PFSK-1 (cell line): ENCODE data around the gene ZNF24.

Experiments
- FOXP2 ChIP-seq: optimal IDR thresholded peaks from 2 replicates; pipeline ENCODE3; 2011; ENCODE audit warnings: borderline replicate concordance, control low read depth, inconsistent platforms; ENCODE audit not compliant: insufficient read depth; ENCODE audit errors: extremely low read length, extremely low read depth
- POLR2AphosphoS5 ChIP-seq: IDR thresholded peaks from 2 replicates; pipeline ENCODE4 v1.6.1; 2012; ENCODE audit warnings: low read depth, mild to moderate bottlenecking, control low read depth, low read length, moderate library complexity
- SIN3A ChIP-seq: IDR thresholded peaks from 2 replicates; pipeline ENCODE4 v1.6.1; 2012; ENCODE audit warnings: mild to moderate bottlenecking, low read length, moderate library complexity, borderline replicate concordance; ENCODE audit not compliant: insufficient read depth
- TAF1 ChIP-seq: IDR thresholded peaks from 2 replicates; pipeline ENCODE4 v1.6.1; 2012; ENCODE audit warnings: low read length, control low read depth, borderline replicate concordance; ENCODE audit not compliant: insufficient read depth
- TF ChIP-seq, protein P1 (sequence below), 2 experiments: IDR thresholded peaks; 2 replicates each; pipeline versions ENCODE4 v1.6.1 to v1.8.0; 2011 to 2012; ENCODE audit warnings: low read depth in 2 of 2, low read length in 2 of 2, control low read depth in 1 of 2, inconsistent platforms in 1 of 2, mild to moderate bottlenecking in 1 of 2, moderate library complexity in 1 of 2; ENCODE audit not compliant: insufficient read depth in 1 of 2

Gene ZNF24

DNA sequence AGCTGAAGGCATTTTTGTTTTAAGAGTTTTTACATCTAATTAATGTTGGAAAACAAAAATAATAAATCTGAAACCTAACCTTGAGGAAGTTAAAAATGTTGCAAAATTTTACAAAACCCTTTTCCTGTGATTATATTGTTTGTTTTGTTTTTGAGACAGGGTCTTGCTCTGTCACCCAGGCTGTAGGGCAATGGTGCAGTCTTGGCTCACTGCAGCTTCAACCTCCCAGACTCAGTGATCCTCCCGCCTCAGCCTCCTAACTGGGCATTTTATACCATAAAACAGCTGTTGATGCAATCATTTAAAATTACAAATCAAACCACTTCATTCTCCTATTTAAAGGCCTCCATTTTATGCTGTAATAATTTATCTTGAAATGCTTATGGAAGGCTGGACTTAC is 1.7 kb upstream of the ZNF24 start:
- no peak for TF ChIP-seq POLR2AphosphoS5
- no peak for TF ChIP-seq SIN3A
- TF ChIP-seq FOXP2 = no peak
- TF ChIP-seq TAF1 = no peak
- TF ChIP-seq, protein P1, sequence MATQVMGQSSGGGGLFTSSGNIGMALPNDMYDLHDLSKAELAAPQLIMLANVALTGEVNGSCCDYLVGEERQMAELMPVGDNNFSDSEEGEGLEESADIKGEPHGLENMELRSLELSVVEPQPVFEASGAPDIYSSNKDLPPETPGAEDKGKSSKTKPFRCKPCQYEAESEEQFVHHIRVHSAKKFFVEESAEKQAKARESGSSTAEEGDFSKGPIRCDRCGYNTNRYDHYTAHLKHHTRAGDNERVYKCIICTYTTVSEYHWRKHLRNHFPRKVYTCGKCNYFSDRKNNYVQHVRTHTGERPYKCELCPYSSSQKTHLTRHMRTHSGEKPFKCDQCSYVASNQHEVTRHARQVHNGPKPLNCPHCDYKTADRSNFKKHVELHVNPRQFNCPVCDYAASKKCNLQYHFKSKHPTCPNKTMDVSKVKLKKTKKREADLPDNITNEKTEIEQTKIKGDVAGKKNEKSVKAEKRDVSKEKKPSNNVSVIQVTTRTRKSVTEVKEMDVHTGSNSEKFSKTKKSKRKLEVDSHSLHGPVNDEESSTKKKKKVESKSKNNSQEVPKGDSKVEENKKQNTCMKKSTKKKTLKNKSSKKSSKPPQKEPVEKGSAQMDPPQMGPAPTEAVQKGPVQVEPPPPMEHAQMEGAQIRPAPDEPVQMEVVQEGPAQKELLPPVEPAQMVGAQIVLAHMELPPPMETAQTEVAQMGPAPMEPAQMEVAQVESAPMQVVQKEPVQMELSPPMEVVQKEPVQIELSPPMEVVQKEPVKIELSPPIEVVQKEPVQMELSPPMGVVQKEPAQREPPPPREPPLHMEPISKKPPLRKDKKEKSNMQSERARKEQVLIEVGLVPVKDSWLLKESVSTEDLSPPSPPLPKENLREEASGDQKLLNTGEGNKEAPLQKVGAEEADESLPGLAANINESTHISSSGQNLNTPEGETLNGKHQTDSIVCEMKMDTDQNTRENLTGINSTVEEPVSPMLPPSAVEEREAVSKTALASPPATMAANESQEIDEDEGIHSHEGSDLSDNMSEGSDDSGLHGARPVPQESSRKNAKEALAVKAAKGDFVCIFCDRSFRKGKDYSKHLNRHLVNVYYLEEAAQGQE (IDR thresholded peaks at IDR 0.05; ENCODE audit: insufficient read depth in 1 of 2, low read depth in 2 of 2, low read length in 2 of 2) = no peak

DNA sequence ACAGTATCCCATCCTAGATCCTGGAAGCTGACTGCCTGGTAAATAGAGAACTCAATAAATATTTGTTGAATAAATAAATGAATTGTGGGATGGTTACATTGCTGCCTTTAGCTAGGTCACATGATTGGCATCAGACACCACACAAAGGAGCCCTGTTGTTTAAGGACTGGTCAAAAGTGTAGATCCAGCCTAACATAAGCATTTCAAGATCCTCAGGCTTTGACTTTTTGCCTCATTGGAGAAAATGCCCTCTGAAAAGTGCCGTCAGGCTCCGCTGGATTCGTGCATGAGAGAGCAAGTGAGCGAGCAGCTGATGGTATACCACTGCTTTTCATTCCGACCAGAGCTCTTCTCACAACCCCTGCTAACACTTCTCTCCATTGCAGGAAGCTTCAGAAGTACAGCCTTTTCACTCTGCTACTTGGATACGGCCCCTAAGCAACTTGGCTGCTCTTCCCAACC is 1.3 kb upstream of the ZNF24 start:
- TF ChIP-seq POLR2AphosphoS5 (no peak), FOXP2 (no peak), TAF1 (no peak), SIN3A (no peak)
- TF ChIP-seq, protein P1 (IDR thresholded peaks at IDR 0.05; ENCODE audit: insufficient read depth in 1 of 2, low read depth in 2 of 2, low read length in 2 of 2) = no peak

DNA sequence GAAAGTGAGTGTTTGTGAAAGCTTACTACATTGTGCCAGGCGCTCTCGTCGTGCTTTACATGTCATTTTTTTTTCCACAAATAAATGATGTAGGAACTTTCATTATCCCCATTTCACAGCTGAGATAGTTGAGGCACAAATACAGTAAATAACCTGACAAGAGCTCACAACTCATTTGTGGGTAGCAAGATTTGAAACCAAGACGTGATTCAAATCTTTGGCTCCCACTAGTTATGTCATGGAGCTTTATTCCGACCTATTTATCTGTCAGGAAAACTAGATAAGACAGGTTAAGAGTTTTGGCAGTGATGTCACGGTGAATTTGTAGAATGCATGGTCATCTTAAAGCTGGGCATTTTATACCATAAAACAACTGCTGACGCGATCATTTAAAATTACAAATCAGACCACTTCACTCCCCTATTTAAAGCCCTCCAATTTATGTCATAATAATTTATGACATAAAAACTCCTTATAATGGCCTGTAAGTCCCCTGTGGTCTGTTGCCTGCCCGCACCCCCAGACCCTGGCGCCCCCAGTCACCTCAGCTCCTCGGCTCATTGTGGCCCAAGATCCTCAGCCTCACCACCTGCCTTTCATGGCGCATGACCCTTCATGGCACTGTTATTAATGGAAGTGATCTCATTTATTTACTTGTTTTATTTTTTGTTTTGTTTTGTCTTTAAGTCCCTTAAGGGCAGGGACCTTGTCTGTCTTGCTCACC is 678 bp upstream of the ZNF24 start:
- TF ChIP-seq POLR2AphosphoS5 (no peak), TAF1 (no peak), SIN3A (no peak), FOXP2 (no peak)
- TF ChIP-seq, protein P1 (IDR thresholded peaks at IDR 0.05; ENCODE audit: insufficient read depth in 1 of 2, low read depth in 2 of 2, low read length in 2 of 2) = no peak

DNA sequence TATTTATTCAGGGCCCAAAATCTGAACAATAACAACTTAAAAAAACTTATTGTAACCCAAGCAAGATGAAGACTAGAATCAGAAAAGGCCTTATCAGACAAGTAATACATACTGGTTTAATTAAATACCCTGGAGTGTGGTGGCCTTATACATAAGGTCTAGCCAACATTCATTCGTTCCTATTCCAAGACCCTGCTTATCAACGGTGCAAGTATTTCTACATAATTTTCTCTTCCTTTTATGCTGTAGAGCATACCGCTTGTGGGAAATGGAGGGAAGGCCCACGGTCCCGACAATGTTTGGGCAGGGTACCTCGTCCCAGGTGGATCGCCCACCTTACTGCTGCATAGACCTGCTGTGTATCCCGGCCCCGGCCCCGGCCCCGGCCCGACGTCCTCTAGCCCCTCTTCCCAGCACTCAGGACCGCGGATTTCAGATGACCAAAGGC is 708 bp downstream of the ZNF24 start:
- TF ChIP-seq, protein P1 (IDR thresholded peaks at IDR 0.05; ENCODE audit: insufficient read depth in 1 of 2, low read depth in 2 of 2, low read length in 2 of 2) = no peak
- no peak for TF ChIP-seq FOXP2
- TF ChIP-seq TAF1 = no peak

DNA sequence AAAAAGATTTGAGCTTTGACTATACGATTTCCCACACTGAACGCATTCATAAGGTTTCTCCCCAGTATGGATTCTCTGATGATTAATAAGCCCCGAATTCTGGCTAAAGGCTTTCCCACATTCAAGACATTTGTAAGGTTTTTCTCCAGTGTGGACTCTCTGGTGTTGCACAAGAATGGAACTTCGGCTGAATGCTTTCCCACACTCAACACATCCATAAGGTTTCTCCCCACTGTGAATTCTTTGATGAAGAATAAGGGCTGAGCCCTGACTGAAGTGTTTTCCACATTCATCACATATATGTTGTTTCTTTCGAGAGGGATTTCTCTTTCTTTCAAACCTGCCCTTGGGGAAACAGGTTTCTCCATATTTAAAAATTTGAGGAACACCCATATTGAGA is 6.9 kb downstream of the ZNF24 start:
- TF ChIP-seq TAF1 (no peak), FOXP2 (no peak), SIN3A (no peak)
- TF ChIP-seq, protein P1 (IDR thresholded peaks at IDR 0.05; ENCODE audit: insufficient read depth in 1 of 2, low read depth in 2 of 2, low read length in 2 of 2) = no peak
